ENCODE data around the gene STX5.
A peak's percentile ranks its signal among the peaks of the same experiment; 100 is the strongest.

The STX5 gene

GRCh38 chr11:62771144-62772021 is 60.5 kb downstream of the STX5 start, which contains the start of gene TAF6L:
Gene TAF6L, plus strand, starts transcription at chr11:62771396. Its CDS starts 4,388 bp downstream, at chr11:62775784.
- peak within 1 kb of the TSS; percentile 94 for H3K27ac ChIP-seq
- no peak for TF ChIP-seq CTCF (IDR thresholded peaks at IDR 0.05)
- no peak for TF ChIP-seq ZFX (IDR thresholded peaks at IDR 0.05; ENCODE audit: borderline replicate concordance)

GRCh38 chr11:62770778-62771143 is 61.1 kb downstream of the STX5 start:
- H3K27ac ChIP-seq, result peak overlapping the region; percentile 94
- TF ChIP-seq CTCF (IDR thresholded peaks at IDR 0.05), result no peak
- TF ChIP-seq ZFX (IDR thresholded peaks at IDR 0.05; ENCODE audit: borderline replicate concordance), result no peak

- peak overlapping the region; percentile 74 for H3K27ac ChIP-seq
Measured at GRCh38 chr11:62760867-62761227, 71.0 kb downstream of the STX5 start.

- no peak overlapping the region for H3K27ac ChIP-seq
- no peak for TF ChIP-seq ZFX (IDR thresholded peaks at IDR 0.05; ENCODE audit: borderline replicate concordance)
- TF ChIP-seq CTCF (IDR thresholded peaks at IDR 0.05), result no peak
Measured at GRCh38 chr11:62757846-62758788, 73.7 kb downstream of the STX5 start.
